ENCODE measurements around the gene FBXO34. TPM values are rescaled to one million over a fixed set of nuclear protein-coding genes. Genes with fewer than 3 reads are reported as not detected.
"Not testable (repeated sequence)": the region's sequence is repeated elsewhere in the genome, so short reads cannot be mapped to it uniquely, and the experiment has no call there.

Gene FBXO34
- total and polyA plus RNA-seq, 9 of the 15 experiments (the other 6 are each of a cell fraction or from before 2014, with no cell fraction given), result 6.3 to 24.9 (median 16.2) TPM

GRCh38 chr14:55341781-55342180, 70.6 kb downstream of the FBXO34 start:
- Histone ChIP-seq H3K79me2 (ENCODE audit: control insufficient read depth, insufficient read depth, low read length) (peaks cover 33% of the 10 kb centered on the region), H2AFZ (ENCODE audit: low read depth, low read length) (no peak overlapping the region), H3K9me3 (replicated peaks; ENCODE audit: control insufficient read depth, insufficient read depth, low read depth, low read length) (no peaks in the 10 kb centered on the region), H3K4me2 (ENCODE audit: insufficient read depth, low read length) (no peak overlapping the region), H3K27me3 (ENCODE audit: control insufficient read depth in 2 of 2, insufficient read depth in 2 of 2, low read length in 2 of 2) (no peaks in the 10 kb centered on the region), H3K4me1 (replicated peaks in 1 of 2; ENCODE audit: control insufficient read depth in 2 of 2, insufficient read depth in 2 of 2, low read length in 2 of 2) (peaks cover 0 to 4% of the 10 kb centered on the region in 2 experiments; a peak in 3 of 5 replicates), H3K27ac (ENCODE audit: extremely low read depth, low read depth, low read length) (no peak overlapping the region), H4K20me1 (replicated peaks; ENCODE audit: control insufficient read depth, insufficient read depth, low read length) (0 out of 2 replicates have a peak, but pooled peaks cover 8% of the 10 kb centered on the region), H3K4me3 (no peak overlapping the region), H3K9me1 (ENCODE audit: control insufficient read depth, insufficient read depth, low read length) (no peaks in the 10 kb centered on the region), H3K36me3 (ENCODE audit: control insufficient read depth, insufficient read depth, low read length) (no peaks in the 10 kb centered on the region), H3K9ac (ENCODE audit: insufficient read depth in 1 of 2, low read depth in 2 of 2, low read length in 2 of 2) (no peak overlapping the region)
- ATAC-seq (no peak), FAIRE-seq (no peak), DNase-seq (ENCODE audit: extremely low read depth in 1 of 4, low spot score in 3 of 4) (no peak)
- TF ChIP-seq POLR2H (tag; IDR thresholded peaks at IDR 0.05; ENCODE audit: low read depth), result no peak
- TF ChIP-seq RBM39 (optimal IDR thresholded peaks at IDR 0.05; ENCODE audit: low read depth, low read length), result no peak
- TF ChIP-seq NR2F6 (CRISPR knock-in tag; IDR thresholded peaks at IDR 0.05), result no peak
- intact Hi-C loops (cut with micrococcal nuclease), result no loop called here
- WGBS (ENCODE audit: insufficient coverage, low coverage, missing lambda C conversion rate), result 87% methylated on average over 2 of the region's 2 CpGs
- CTCF ChIA-PET (ENCODE audit: low intra/inter-chr PET ratio), result no interaction called here
- no TSS peak for BruUV-seq (replicated peaks)
- POLR2A ChIA-PET, result no interaction called here
- in situ Hi-C loops (cut with MboI), result no loop called here

GRCh38 chr14:55344582-55345163, 73.5 kb downstream of the FBXO34 start:
- intact Hi-C loops (cut with micrococcal nuclease); H3K9me3 ChIP-seq (replicated peaks; ENCODE audit: control insufficient read depth, insufficient read depth, low read depth, low read length); H4K20me1 ChIP-seq (replicated peaks; ENCODE audit: control insufficient read depth, insufficient read depth, low read length); in situ Hi-C loops (cut with MboI); H3K9me1 ChIP-seq (ENCODE audit: control insufficient read depth, insufficient read depth, low read length); H3K4me2 ChIP-seq (ENCODE audit: insufficient read depth, low read length); DNase-seq (ENCODE audit: extremely low read depth in 1 of 4, low spot score in 3 of 4); ATAC-seq; H2AFZ ChIP-seq (ENCODE audit: low read depth, low read length); H3K4me3 ChIP-seq; H3K9ac ChIP-seq (ENCODE audit: insufficient read depth in 1 of 2, low read depth in 2 of 2, low read length in 2 of 2); H3K27me3 ChIP-seq (ENCODE audit: control insufficient read depth in 2 of 2, insufficient read depth in 2 of 2, low read length in 2 of 2); H3K27ac ChIP-seq (ENCODE audit: extremely low read depth, low read depth, low read length); H3K4me1 ChIP-seq (replicated peaks in 1 of 2; ENCODE audit: control insufficient read depth in 2 of 2, insufficient read depth in 2 of 2, low read length in 2 of 2); BruUV-seq (replicated peaks); POLR2A ChIA-PET; H3K36me3 ChIP-seq (ENCODE audit: control insufficient read depth, insufficient read depth, low read length); CTCF ChIA-PET (ENCODE audit: low intra/inter-chr PET ratio); FAIRE-seq: not testable (repeated sequence)
- WGBS (ENCODE audit: insufficient coverage, low coverage, missing lambda C conversion rate), result 48% methylated on average over 5 of the region's 6 CpGs
- peaks cover 39% of the 10 kb centered on the region for H3K79me2 ChIP-seq (ENCODE audit: control insufficient read depth, insufficient read depth, low read length)
